Naive B cell (primary cell): ENCODE results near the gene CMSS1. TPM values are rescaled to one million over a fixed set of nuclear protein-coding genes. Genes with fewer than 3 reads are reported as not detected.
"Not testable (repeated sequence)": the region's sequence is repeated elsewhere in the genome, so short reads cannot be mapped to it uniquely, and the experiment has no call there.

Experiments used
- ATAC-seq, 2 donors: fragments of 150-1000 bp; cut with Tn5 transposase; 2 replicates each; pipeline ENCODE4 v1.10.0; 2021; ENCODE audit warnings: low read depth in 2 of 2, mild to moderate bottlenecking in 2 of 2, moderate library complexity in 2 of 2
- DNase-seq: peaks from one replicate; pipeline ENCODE4 v3.0.0; 2022
- H3K27ac Mint-ChIP-seq, 6 donors: one replicate each; pipeline ENCODE4 v1.8.0; 2020 to 2022; ENCODE audit warnings: mild to moderate bottlenecking in 6 of 6, mixed read lengths in 6 of 6, moderate library complexity in 5 of 6, inconsistent platforms in 2 of 6
- H3K27me3 Mint-ChIP-seq, 3 donors: one replicate each; pipeline ENCODE4 v1.8.0; 2021 to 2022; ENCODE audit warnings: mixed read lengths in 3 of 3, mild to moderate bottlenecking in 1 of 3
- H3K36me3 Mint-ChIP-seq, 2 donors: one replicate each; pipeline ENCODE4 v1.8.0; 2020 to 2022; ENCODE audit warnings: mixed read lengths in 2 of 2, inconsistent platforms in 1 of 2, mild to moderate bottlenecking in 1 of 2
- H3K4me1 Mint-ChIP-seq, 3 donors: one replicate each; pipeline ENCODE4 v1.8.0; 2020 to 2022; ENCODE audit warnings: mixed read lengths in 3 of 3, inconsistent platforms in 1 of 3, mild to moderate bottlenecking in 1 of 3, moderate library complexity in 1 of 3
- H3K4me3 Mint-ChIP-seq, 8 donors: one replicate each; pipeline ENCODE4 v1.8.0; 2020 to 2022; ENCODE audit warnings: mild to moderate bottlenecking in 8 of 8, mixed read lengths in 8 of 8, moderate library complexity in 8 of 8, inconsistent platforms in 2 of 8
- H3K9me3 Mint-ChIP-seq, 7 donors: one replicate each; pipeline ENCODE4 v1.8.0; 2020 to 2022; ENCODE audit warnings: mixed read lengths in 7 of 7, mild to moderate bottlenecking in 5 of 7, inconsistent platforms in 2 of 7, moderate library complexity in 1 of 7
- polyA plus RNA-seq, 6 donors: library from polyadenylated mRNA; unstranded; fragments of 300-500 nt; fragmentation: Illumina TruSeq; gene quantifications; one replicate each; pipeline ENCODE4 v1.2.3, GENCODE V29; 2021; ENCODE audit warnings: low read depth in 6 of 6

CMSS1 gene
- polyA plus RNA-seq, 6 donors from 2014 or later = 18.6 to 80.3 (median 26.7) TPM

GRCh38 chr3:99833617-99834205, 16.0 kb downstream of the CMSS1 start:
- Mint-ChIP-seq H3K4me1 (no peaks in the 10 kb centered on the region), H3K27ac (peak overlapping the region in 2 of 6 donors; percentile 6 to 18), H3K27me3 (no peaks in the 10 kb centered on the region), H3K4me3 (no peak overlapping the region), H3K36me3 (no peaks in the 10 kb centered on the region), H3K9me3 (no peaks in the 10 kb centered on the region)
- ATAC-seq (no peak), DNase-seq (no peak)

- H3K4me1 Mint-ChIP-seq = no peaks in the 10 kb centered on the region
- no peak overlapping the region for H3K4me3 Mint-ChIP-seq
- H3K36me3 Mint-ChIP-seq = no peaks in the 10 kb centered on the region
- H3K27ac Mint-ChIP-seq = peak overlapping the region in 1 of 6 donors; percentile 6
- no peak for DNase-seq
- H3K27me3 Mint-ChIP-seq = no peaks in the 10 kb centered on the region
- ATAC-seq = no peak
- no peaks in the 10 kb centered on the region for H3K9me3 Mint-ChIP-seq
These were observed 16.7 kb downstream of the CMSS1 start for GRCh38 chr3:99834211-99834957.

DNA sequence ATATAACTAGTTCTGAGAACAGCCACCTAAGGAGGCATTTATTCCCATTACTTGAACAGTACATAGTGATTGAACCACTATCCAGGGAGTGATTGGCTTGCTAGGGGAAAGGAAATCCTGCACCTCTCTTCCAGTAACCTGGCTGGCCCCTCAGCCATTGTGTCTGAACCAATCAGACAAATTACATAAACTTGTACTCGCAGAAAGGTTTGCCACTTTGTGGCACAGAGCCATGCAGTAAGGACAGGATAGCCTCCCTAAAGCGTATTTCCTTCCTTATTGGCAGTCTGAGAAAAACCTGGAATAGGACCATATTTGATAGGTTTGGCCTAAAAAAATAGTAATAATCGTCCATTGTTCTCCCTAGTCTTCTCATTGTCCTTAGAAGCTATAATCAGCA, 19.0 kb downstream of the CMSS1 start:
- H3K27ac Mint-ChIP-seq = no peak overlapping the region
- no peak for ATAC-seq

GRCh38 chr3:99837715-99838114, 20.1 kb downstream of the CMSS1 start:
- ATAC-seq (no peak), DNase-seq (no peak)
- no peaks in the 10 kb centered on the region for H3K36me3 Mint-ChIP-seq
- H3K9me3 Mint-ChIP-seq = no peaks in the 10 kb centered on the region
- H3K27ac Mint-ChIP-seq = no peak overlapping the region
- no peaks in the 10 kb centered on the region for H3K27me3 Mint-ChIP-seq
- H3K4me3 Mint-ChIP-seq = no peak overlapping the region
- no peaks in the 10 kb centered on the region for H3K4me1 Mint-ChIP-seq

More for the DNA sequence above, 19.0 kb downstream of the CMSS1 start:
- H3K4me3 Mint-ChIP-seq = no peak overlapping the region
- no peaks in the 10 kb centered on the region for H3K27me3 Mint-ChIP-seq
- DNase-seq = no peak
- no peaks in the 10 kb centered on the region for H3K9me3 Mint-ChIP-seq
- no peaks in the 10 kb centered on the region for H3K36me3 Mint-ChIP-seq
- no peaks in the 10 kb centered on the region for H3K4me1 Mint-ChIP-seq

DNA sequence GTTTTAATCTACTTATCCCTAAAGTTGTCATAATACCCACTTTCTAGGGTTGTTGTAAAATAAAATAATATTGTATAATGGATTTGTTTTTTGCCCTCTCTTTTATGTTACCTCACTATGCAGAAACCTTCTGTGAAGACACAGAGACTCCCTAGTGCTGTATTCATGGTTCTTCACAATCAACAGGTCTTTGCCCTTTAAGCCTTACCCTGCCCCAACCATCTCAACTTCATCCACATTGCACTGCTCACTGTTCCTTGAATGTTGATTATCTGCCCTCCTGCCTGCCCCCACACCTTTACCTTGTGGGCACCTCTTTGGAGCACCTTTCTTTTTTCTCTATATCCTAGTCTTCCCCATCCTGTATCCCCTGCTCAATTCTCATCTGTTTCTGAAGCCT, 21.1 kb downstream of the CMSS1 start:
- no peak overlapping the region for H3K27ac Mint-ChIP-seq
- no peak overlapping the region for H3K4me3 Mint-ChIP-seq
- no peak for DNase-seq
- H3K9me3 Mint-ChIP-seq = no peaks in the 10 kb centered on the region
- ATAC-seq = no peak
- no peaks in the 10 kb centered on the region for H3K27me3 Mint-ChIP-seq
- peaks cover 0 to 4% (median 0%) of the 10 kb centered on the region in 3 donors for H3K4me1 Mint-ChIP-seq
- no peaks in the 10 kb centered on the region for H3K36me3 Mint-ChIP-seq

DNA sequence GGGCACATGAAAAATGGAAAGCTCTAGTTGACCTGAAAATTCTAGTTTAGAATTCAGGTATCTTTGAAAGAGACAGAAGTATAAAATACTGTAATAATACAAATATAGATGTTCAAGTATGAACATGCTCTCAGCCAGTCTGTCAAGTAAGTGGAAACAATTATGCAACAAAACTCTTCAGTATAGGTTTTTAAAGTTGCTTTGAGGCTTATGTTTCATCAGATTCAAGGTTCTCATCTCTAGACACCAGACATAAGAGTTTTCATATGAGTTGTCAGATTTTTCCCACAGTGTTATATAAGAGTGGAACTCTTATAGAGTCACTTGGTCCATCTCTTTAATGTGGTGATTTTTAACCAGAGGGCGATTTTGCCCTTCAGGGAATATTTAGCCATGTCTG, 22.0 kb downstream of the CMSS1 start:
- Mint-ChIP-seq H3K36me3 (no peaks in the 10 kb centered on the region), H3K4me1 (peaks cover 2 to 5% (median 2%) of the 10 kb centered on the region in 3 donors), H3K4me3 (no peak overlapping the region), H3K9me3 (no peaks in the 10 kb centered on the region), H3K27ac (peak overlapping the region in 2 of 6 donors; percentile 34 to 54), H3K27me3 (no peaks in the 10 kb centered on the region)
- no peak for ATAC-seq
- no peak for DNase-seq

DNA sequence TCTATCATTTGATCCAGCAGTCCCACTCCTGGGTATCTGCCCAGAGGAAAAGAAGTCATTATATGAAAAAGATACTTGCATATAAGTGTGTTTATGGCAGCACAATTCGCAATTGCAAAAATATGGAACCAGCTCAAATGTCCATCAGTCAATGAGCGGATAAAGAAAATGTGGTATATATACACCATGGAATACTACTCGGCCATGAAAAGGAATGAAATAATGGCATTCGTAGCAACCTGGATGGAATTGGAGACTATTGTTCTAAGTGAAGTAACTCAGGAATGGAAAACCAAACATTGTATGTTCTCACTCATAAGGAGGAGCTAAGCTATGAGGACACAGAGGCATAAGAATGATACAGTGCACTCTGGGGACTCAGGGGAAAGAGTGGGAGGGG, 24.3 kb downstream of the CMSS1 start:
- not testable (repeated sequence) for H3K27ac Mint-ChIP-seq, H3K9me3 Mint-ChIP-seq, H3K36me3 Mint-ChIP-seq, H3K4me3 Mint-ChIP-seq, ATAC-seq, DNase-seq, H3K27me3 Mint-ChIP-seq
- H3K4me1 Mint-ChIP-seq = peaks cover 10 to 20% (median 15%) of the 10 kb centered on the region in 3 donors

- Mint-ChIP-seq H3K27ac (peak overlapping the region in 2 of 6 donors; percentile 4 to 19), H3K27me3 (no peaks in the 10 kb centered on the region)
- DNase-seq = peak; percentile 18
These were observed 25.3 kb downstream of the CMSS1 start for GRCh38 chr3:99842826-99843589.

GRCh38 chr3:99843590-99844258, 26.1 kb downstream of the CMSS1 start:
- no peaks in the 10 kb centered on the region for H3K27me3 Mint-ChIP-seq
- no peak for ATAC-seq
- H3K4me3 Mint-ChIP-seq = peak overlapping the region in 1 of 8 donors; percentile 17
- peak overlapping the region in 1 of 6 donors; percentile 53 for H3K27ac Mint-ChIP-seq
- H3K4me1 Mint-ChIP-seq = peaks cover 10 to 20% (median 15%) of the 10 kb centered on the region in 3 donors
- no peaks in the 10 kb centered on the region for H3K36me3 Mint-ChIP-seq
- H3K9me3 Mint-ChIP-seq = no peaks in the 10 kb centered on the region
- no peak for DNase-seq

More at GRCh38 chr3:99842826-99843589, 25.3 kb downstream of the CMSS1 start:
- H3K4me3 Mint-ChIP-seq = no peak overlapping the region
- peaks cover 10 to 20% (median 15%) of the 10 kb centered on the region in 3 donors for H3K4me1 Mint-ChIP-seq
- no peaks in the 10 kb centered on the region for H3K9me3 Mint-ChIP-seq
- H3K36me3 Mint-ChIP-seq = no peaks in the 10 kb centered on the region
- peak in 1 of 2 donors; percentile 54 for ATAC-seq

- H3K9me3 Mint-ChIP-seq = no peaks in the 10 kb centered on the region
- H3K4me3 Mint-ChIP-seq = no peak overlapping the region
- ATAC-seq (no peak), DNase-seq (no peak)
- H3K27me3 Mint-ChIP-seq = no peaks in the 10 kb centered on the region
- H3K4me1 Mint-ChIP-seq = peaks cover 10 to 20% (median 15%) of the 10 kb centered on the region in 3 donors
- H3K36me3 Mint-ChIP-seq = no peaks in the 10 kb centered on the region
- peak overlapping the region in 3 of 6 donors; percentile 12 to 69 (median 16) for H3K27ac Mint-ChIP-seq
These were observed 27.7 kb downstream of the CMSS1 start for GRCh38 chr3:99845331-99845730.

- no peaks in the 10 kb centered on the region for H3K9me3 Mint-ChIP-seq
- H3K4me1 Mint-ChIP-seq = peaks cover 10 to 20% (median 15%) of the 10 kb centered on the region in 3 donors
- ATAC-seq (no peak), DNase-seq (no peak)
- H3K27me3 Mint-ChIP-seq = no peaks in the 10 kb centered on the region
- no peaks in the 10 kb centered on the region for H3K36me3 Mint-ChIP-seq
- H3K4me3 Mint-ChIP-seq = no peak overlapping the region
- H3K27ac Mint-ChIP-seq = peak overlapping the region in 3 of 6 donors; percentile 23 to 76 (median 69)
These were observed 28.3 kb downstream of the CMSS1 start for GRCh38 chr3:99845999-99846398.

DNA sequence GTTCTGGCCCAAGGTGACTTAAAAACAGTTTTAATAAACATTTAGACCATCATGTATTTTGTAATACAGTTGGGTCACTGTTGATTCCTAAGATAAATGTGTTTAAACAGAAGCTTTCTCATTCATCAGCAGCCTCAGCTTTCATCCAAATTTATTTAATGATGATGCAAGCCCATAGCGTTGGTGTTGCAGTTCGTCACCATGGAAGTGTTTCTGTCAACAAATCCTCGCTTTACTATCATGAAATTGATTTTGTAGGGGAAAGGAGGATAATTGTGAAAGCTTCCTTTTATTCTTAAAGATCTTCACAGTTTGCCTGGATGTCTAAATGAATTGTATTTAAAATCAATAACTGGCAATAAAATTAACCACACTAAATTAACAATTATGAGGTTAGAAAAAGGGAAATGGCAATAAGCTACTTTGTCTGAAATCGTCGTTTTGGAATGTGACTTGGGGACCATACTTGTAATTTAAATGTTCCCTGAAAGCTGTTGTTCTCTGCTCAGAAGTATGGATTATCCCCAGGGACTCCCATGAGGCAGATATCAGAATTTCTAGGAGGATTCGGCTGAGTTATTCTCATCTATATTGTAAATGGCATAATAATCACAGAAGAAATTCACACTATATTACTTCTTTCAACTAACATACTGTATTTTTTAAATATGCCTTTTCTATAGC, 29.0 kb downstream of the CMSS1 start:
- Mint-ChIP-seq H3K9me3 (no peaks in the 10 kb centered on the region), H3K27me3 (no peaks in the 10 kb centered on the region), H3K4me1 (peaks cover 10 to 20% (median 16%) of the 10 kb centered on the region in 3 donors), H3K4me3 (no peak overlapping the region), H3K27ac (peak overlapping the region in 2 of 6 donors; percentile 23 to 49), H3K36me3 (no peaks in the 10 kb centered on the region)
- ATAC-seq (no peak), DNase-seq (no peak)

GRCh38 chr3:99848433-99848832, 30.8 kb downstream of the CMSS1 start:
- Mint-ChIP-seq H3K27me3 (no peaks in the 10 kb centered on the region), H3K9me3 (no peaks in the 10 kb centered on the region), H3K4me3 (no peak overlapping the region), H3K27ac (no peak overlapping the region), H3K4me1 (peaks cover 10 to 20% (median 14%) of the 10 kb centered on the region in 3 donors), H3K36me3 (no peaks in the 10 kb centered on the region)
- no peak for ATAC-seq
- no peak for DNase-seq
